ENCODE measurements around the gene ZNF292.
A peak's percentile ranks its signal among the peaks of the same experiment; 100 is the strongest.

Gene ZNF292

GRCh38 chr6:87261534-87261933, 106.2 kb downstream of the ZNF292 start:
- TF ChIP-seq, protein P1, sequence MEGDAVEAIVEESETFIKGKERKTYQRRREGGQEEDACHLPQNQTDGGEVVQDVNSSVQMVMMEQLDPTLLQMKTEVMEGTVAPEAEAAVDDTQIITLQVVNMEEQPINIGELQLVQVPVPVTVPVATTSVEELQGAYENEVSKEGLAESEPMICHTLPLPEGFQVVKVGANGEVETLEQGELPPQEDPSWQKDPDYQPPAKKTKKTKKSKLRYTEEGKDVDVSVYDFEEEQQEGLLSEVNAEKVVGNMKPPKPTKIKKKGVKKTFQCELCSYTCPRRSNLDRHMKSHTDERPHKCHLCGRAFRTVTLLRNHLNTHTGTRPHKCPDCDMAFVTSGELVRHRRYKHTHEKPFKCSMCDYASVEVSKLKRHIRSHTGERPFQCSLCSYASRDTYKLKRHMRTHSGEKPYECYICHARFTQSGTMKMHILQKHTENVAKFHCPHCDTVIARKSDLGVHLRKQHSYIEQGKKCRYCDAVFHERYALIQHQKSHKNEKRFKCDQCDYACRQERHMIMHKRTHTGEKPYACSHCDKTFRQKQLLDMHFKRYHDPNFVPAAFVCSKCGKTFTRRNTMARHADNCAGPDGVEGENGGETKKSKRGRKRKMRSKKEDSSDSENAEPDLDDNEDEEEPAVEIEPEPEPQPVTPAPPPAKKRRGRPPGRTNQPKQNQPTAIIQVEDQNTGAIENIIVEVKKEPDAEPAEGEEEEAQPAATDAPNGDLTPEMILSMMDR (IDR thresholded peaks at IDR 0.05) = no peak

GRCh38 chr6:87264481-87264880, 109.1 kb downstream of the ZNF292 start:
- TF ChIP-seq, protein P1 (IDR thresholded peaks at IDR 0.05) = no peak

DNA sequence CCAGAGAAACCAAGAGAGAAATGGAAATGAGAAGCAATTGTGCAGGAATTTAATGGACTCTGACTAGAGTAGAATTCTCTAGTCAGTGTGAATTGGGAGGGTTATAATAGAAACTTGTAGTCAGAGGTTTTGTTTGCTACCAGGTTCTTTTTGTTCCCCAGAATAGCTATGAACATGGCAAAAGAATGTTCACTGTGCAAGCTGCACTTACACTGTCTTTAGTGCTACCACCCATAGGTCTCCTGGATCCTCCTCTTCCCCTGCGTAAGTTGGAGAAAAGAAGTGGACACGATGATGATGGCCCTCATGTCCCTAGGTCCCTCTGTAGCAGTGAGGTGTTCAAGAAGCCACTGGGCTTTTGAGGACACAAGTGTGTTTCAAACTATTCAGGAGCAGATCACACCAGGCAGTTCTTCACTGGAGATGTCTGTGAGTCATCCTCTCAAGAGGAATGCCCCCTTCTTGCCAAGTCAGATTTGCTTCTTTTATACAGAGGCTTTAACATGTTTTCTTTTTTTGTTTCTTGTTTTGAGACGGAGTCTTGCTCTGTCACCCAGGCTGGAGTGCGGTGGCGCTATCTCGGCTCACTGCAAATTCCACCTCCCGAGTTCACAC, 119.4 kb downstream of the ZNF292 start:
- TF ChIP-seq, protein P1 (IDR thresholded peaks at IDR 0.05) = no peak

DNA sequence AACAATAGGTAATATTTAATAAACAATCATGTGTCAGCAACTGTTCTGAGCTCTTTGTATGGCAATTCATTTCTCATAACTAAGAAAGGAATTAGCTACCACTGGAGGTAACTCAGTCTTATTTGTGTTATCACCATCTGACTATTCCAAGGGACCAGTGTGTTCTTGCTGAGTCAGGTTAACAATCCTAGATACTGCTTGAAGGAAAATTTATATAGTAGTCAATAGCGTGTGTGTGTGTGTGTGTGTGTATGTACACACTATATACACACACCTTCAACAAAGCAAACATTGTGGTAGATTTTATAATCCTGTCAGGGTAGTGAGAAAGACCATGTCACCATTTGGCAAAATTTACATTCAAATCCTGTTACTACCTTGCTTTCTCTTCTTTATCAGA, 121.3 kb downstream of the ZNF292 start:
- TF ChIP-seq, protein P1 (IDR thresholded peaks at IDR 0.05) = no peak

DNA sequence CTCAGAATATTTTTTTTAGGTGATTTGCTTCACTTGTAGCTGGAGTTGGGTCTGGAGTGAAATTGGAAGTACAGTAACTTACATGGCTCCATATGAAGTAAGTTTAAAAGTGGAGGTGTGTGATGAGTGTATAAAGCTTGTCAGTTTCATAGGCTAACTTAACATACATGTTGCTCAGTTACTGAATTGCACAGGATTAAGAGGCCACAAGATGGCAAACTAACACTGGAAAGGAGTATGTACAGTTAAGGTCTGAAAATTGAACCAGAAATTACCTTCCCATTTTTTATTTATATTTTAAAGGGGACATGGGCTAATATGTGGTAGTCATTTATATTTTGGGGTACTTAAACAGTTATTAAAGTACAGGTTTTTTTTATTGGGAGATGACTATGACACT, 121.8 kb downstream of the ZNF292 start:
- TF ChIP-seq, protein P1 (IDR thresholded peaks at IDR 0.05) = peak; percentile 35; the same call in 1 of the 2 replicates

- TF ChIP-seq, protein P1 (IDR thresholded peaks at IDR 0.05) = no peak
These were observed 123.8 kb downstream of the ZNF292 start for GRCh38 chr6:87279196-87279595.

DNA sequence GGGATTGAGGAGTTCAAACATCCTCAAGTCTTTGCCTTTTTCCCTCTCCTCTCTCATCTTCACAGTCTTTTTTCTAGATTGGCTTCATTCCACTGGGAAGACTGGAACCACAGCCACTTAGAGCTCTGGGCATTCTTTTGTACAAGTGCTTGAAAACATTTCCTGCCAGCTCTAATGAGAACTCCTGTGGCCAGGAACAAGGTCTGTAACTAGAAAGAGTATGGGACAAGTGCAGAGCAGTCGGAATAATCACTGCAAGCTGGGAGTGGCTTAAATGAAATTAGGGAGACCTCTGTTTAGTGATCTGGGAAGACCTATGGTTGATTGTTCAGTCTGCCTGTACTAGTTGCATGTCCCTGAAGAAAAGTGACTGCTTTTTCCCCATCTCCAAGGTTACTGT, 126.1 kb downstream of the ZNF292 start:
- TF ChIP-seq, protein P1 (IDR thresholded peaks at IDR 0.05) = no peak

DNA sequence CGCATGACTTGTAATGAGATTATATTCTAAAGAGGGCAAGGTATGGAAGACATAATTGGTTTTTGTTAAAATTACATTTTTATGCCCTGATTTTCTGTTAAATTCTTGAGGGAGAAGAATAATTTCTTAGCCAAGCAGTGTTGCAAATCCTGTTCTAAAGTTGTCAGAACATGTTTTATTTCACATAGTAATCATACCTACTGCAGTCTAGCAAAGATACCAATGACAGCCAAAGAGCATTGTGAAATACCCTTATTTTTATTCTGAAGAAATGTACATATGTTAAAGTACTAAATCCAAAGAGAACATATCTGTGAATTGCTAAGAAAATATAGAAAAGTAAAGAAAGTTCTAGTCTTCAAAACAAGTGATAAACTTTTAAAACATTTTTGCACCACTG, 127.4 kb downstream of the ZNF292 start:
- TF ChIP-seq, protein P1 (IDR thresholded peaks at IDR 0.05) = no peak
